AG10803 (cell line): ENCODE data around the gene SLC43A3.
A peak's percentile ranks its signal among the peaks of the same experiment; 100 is the strongest.

Source experiments
- DNase-seq: peaks from one replicate; pipeline ENCODE4 v3.0.0; 2010; ENCODE audit warnings: low read depth
- H3K4me3 ChIP-seq: 2 replicates; pipeline ENCODE4 v1.5.1; 2011; ENCODE audit warnings: mild to moderate bottlenecking, low read length, control low read depth
- CTCF ChIP-seq: conservative IDR thresholded peaks from 2 replicates; pipeline ENCODE4 v1.5.1; 2011; ENCODE audit warnings: mild to moderate bottlenecking, low read length, control low read depth, inconsistent platforms

Gene SLC43A3

GRCh38 chr11:57426439-57426928 is 437 bp downstream of the SLC43A3 start:
- peak overlapping the region; percentile 51 for H3K4me3 ChIP-seq
- TF ChIP-seq CTCF, result no peak
- peak; percentile 17 for DNase-seq

DNA sequence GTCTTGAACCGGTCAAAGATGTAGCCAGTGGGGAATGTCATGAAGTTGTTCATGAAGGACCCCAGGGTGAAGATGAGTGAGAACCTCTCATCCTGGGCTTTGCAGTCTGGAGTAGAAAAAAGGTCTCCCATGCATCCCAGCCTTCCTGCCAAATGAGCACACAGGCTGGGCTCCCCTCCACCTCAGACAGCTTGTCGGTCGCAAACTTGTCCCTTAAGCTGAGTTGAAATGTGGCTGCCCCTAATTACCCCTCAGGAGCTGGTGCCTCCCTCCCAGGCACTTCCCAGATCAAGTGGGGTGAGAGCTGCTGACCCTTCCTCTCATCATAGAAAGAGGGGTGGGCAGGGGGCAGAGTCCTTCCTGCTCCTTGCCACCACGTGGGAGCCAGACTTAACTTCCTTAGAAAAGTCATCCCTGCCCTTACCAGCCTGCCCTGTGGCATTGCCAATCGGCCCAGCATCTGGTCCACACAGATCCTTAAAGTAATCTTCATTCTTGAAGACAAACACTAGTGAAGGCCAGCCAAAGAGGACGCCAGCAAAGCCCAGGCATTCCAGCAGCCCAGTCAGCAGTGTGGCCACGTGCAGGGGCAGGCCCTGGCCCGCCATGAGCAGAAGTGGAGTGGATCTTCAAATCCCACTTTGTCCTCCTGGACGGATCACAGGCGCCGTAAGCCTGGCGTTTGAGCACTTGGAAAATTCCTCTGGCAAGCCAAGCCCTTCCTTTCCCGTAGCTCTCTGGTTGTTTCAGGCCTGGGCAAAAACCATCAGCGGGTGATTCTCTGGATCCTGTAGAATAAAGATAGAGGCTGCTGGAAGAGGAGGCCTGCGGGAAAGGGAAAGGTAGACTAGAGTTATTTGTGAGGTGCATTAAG is 1.1 kb downstream of the SLC43A3 start:
- H3K4me3 ChIP-seq, result no peak overlapping the region
- TF ChIP-seq CTCF, result no peak
- DNase-seq, result peak; percentile 81

GRCh38 chr11:57424792-57425564 is 1.9 kb downstream of the SLC43A3 start:
- DNase-seq, result peak; percentile 85
- TF ChIP-seq CTCF, result no peak
- H3K4me3 ChIP-seq, result no peak overlapping the region

- TF ChIP-seq CTCF, result no peak
- no peak overlapping the region for H3K4me3 ChIP-seq
- no peak for DNase-seq
These were observed 2.7 kb downstream of the SLC43A3 start for GRCh38 chr11:57424137-57424791.

GRCh38 chr11:57422669-57423068 is 4.3 kb downstream of the SLC43A3 start:
- no peak overlapping the region for H3K4me3 ChIP-seq
- TF ChIP-seq CTCF, result no peak
- DNase-seq, result no peak

DNA sequence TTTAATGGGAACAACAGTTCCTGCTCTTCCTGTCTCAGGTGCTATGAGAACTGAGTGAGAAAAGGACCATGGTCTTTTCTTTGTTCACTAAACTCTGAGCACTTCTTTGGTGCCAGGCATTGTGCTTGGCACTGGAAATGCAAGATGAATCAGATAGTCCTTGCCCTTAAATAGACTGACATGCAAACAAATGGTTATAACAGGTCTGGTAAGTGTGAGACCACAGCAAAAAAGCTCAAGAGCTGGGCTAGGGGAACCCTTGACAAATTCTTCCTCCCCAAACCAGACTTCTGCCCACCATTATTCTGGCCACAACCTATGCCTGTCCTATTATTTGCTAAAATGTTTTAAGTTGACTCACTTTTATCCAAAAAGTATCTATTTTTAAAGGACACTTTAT is 5.1 kb downstream of the SLC43A3 start:
- H3K4me3 ChIP-seq, result no peak overlapping the region
- no peak for TF ChIP-seq CTCF
- no peak for DNase-seq
